ENCODE measurements around the gene IFNA7.
"Not testable (repeated sequence)": the region's sequence is repeated elsewhere in the genome, so short reads cannot be mapped to it uniquely, and the experiment has no call there.

DNA sequence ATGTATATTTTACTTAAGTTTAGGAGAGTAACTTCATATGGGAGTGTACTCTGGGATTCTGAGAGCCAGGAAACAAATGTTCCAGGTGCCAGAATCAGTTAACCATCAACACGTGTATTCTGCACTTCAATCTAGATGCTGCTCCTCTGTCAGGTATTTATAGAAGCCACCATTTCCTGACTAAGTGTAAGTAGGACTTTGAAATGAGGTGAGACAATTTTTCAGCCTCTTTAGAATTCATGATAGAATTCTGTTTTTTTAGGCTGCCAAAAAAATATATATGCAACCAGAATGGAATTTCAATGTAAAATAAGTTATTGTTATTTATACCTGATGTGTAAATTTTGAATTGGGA lies 34.3 kb upstream of the IFNA7 start:
- TF ChIP-seq, protein P1, sequence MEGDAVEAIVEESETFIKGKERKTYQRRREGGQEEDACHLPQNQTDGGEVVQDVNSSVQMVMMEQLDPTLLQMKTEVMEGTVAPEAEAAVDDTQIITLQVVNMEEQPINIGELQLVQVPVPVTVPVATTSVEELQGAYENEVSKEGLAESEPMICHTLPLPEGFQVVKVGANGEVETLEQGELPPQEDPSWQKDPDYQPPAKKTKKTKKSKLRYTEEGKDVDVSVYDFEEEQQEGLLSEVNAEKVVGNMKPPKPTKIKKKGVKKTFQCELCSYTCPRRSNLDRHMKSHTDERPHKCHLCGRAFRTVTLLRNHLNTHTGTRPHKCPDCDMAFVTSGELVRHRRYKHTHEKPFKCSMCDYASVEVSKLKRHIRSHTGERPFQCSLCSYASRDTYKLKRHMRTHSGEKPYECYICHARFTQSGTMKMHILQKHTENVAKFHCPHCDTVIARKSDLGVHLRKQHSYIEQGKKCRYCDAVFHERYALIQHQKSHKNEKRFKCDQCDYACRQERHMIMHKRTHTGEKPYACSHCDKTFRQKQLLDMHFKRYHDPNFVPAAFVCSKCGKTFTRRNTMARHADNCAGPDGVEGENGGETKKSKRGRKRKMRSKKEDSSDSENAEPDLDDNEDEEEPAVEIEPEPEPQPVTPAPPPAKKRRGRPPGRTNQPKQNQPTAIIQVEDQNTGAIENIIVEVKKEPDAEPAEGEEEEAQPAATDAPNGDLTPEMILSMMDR (IDR thresholded peaks at IDR 0.05): not testable (repeated sequence)
- TF ChIP-seq MAX (IDR thresholded peaks at IDR 0.05; ENCODE audit: low read depth); EP300 (IDR thresholded peaks at IDR 0.05; ENCODE audit: borderline replicate concordance in 1 of 2, low read depth in 1 of 2, low read length in 1 of 2): not testable (repeated sequence)
